B cell (primary cell): ENCODE results near the gene FAHD1. TPM values are rescaled to one million over a fixed set of nuclear protein-coding genes. Genes with fewer than 3 reads are reported as not detected.

Source experiments
- ATAC-seq: fragments of 200-7000 bp; cut with Tn5 transposase; one replicate; pipeline ENCODE4 v1.10.0; 2021; ENCODE audit warnings: low read depth, mild to moderate bottlenecking, moderate number of reproducible peaks, moderate library complexity
- CTCF ChIA-PET: fragments of 350-600 bp; sonication (Branson Sonifier 250); formaldehyde crosslinking; loops from one replicate; lab custom pipeline; 2021; ENCODE audit warnings: antibody characterized with exemption, inconsistent platforms; lab: Charles Lee
- POLR2A ChIA-PET: fragments of 350-600 bp; sonication (Branson Sonifier 250); formaldehyde crosslinking; loops from one replicate; lab custom pipeline; 2021; ENCODE audit warnings: antibody characterized with exemption; lab: Charles Lee
- DNase-seq: peaks from one replicate; pipeline ENCODE4 v3.0.0; 2013
- H2AFZ ChIP-seq: 2 replicates; pipeline ENCODE4 v1.6.1; 2012; ENCODE audit warnings: mild to moderate bottlenecking, low read depth, low read length; ENCODE audit not compliant: insufficient read depth, poor library complexity, severe bottlenecking
- H3K27ac ChIP-seq, 2 donors: 1 replicate in 1 of 2; 2 replicates in 1 of 2; pipeline ENCODE4 v1.5.1; 2012 to 2013; ENCODE audit warnings: low read length in 2 of 2, mild to moderate bottlenecking in 2 of 2, moderate library complexity in 1 of 2
- H3K27me3 ChIP-seq, 4 experiments: fragments of 200-600 bp in 1 of 4; sonication (generic) in 1 of 4; replicated peaks in 1 of 4; 1 replicate in 2 of 4; 2 replicates in 2 of 4; pipeline versions ENCODE4 v1.6.1 to v1.7.0; 2013 to 2016; ENCODE audit warnings: low read length in 3 of 4, mild to moderate bottlenecking in 2 of 4, mixed read lengths in 1 of 4, moderate library complexity in 1 of 4; ENCODE audit not compliant: insufficient read depth in 4 of 4, control insufficient read depth in 3 of 4; ENCODE audit errors: control extremely low read depth in 1 of 4
- H3K36me3 ChIP-seq, 2 experiments: replicated peaks in 1 of 2; 1 replicate in 1 of 2; 2 replicates in 1 of 2; pipeline versions ENCODE4 v1.6.1 to v1.7.1; 2013; ENCODE audit warnings: low read length in 1 of 2; ENCODE audit not compliant: insufficient read depth in 2 of 2, control insufficient read depth in 1 of 2; ENCODE audit errors: control extremely low read depth in 1 of 2, extremely low read depth in 1 of 2
- H3K4me1 ChIP-seq, 2 donors: fragments of 200-600 bp in 1 of 2; sonication (generic) in 1 of 2; 1 replicate in 1 of 2; 2 replicates in 1 of 2; pipeline versions ENCODE4 v1.5.1 to v1.6.1; 2013 to 2017; ENCODE audit warnings: low read length in 2 of 2; ENCODE audit not compliant: control insufficient read depth in 2 of 2, insufficient read depth in 2 of 2
- H3K4me2 ChIP-seq: replicated peaks from 2 replicates; pipeline ENCODE3; 2012; ENCODE audit warnings: mild to moderate bottlenecking, low read depth, low read length; ENCODE audit not compliant: poor library complexity, severe bottlenecking
- H3K4me3 ChIP-seq, 5 experiments: fragments of 200-600 bp in 1 of 5; sonication (generic) in 1 of 5; 1 replicate in 3 of 5; 2 replicates in 2 of 5; pipeline versions ENCODE4 v1.5.1 to v1.7.0; 2011 to 2016; ENCODE audit warnings: low read length in 4 of 5, mild to moderate bottlenecking in 4 of 5, low read depth in 2 of 5, control low read depth in 1 of 5, moderate library complexity in 1 of 5; ENCODE audit not compliant: insufficient read depth in 1 of 5; ENCODE audit errors: control extremely low read depth in 1 of 5, extremely low read depth in 1 of 5
- H3K79me2 ChIP-seq: fragments of 200-600 bp; sonication (generic); one replicate; pipeline ENCODE4 v1.6.0; 2016; ENCODE audit warnings: low read length; ENCODE audit not compliant: control insufficient read depth, insufficient read depth
- H3K9ac ChIP-seq: fragments of 200-600 bp; sonication (generic); 2 replicates; pipeline ENCODE4 v1.6.1; 2017; ENCODE audit warnings: mild to moderate bottlenecking, low read length, moderate library complexity
- H3K9me3 ChIP-seq, 3 donors: one replicate each; pipeline versions ENCODE4 v1.6.1 to v1.7.1; 2013; ENCODE audit warnings: low read length in 2 of 3; ENCODE audit not compliant: control insufficient read depth in 2 of 3, insufficient read depth in 1 of 3; ENCODE audit errors: control extremely low read depth in 1 of 3
- H4K20me1 ChIP-seq: 2 replicates; pipeline ENCODE4 v1.6.0; 2012; ENCODE audit warnings: mild to moderate bottlenecking, low read length; ENCODE audit not compliant: insufficient read depth, control insufficient read depth, poor library complexity, severe bottlenecking
- H3K27ac Mint-ChIP-seq: one replicate; pipeline ENCODE4 v1.8.0; 2021; ENCODE audit warnings: mixed read lengths
- H3K27me3 Mint-ChIP-seq: one replicate; pipeline ENCODE4 v1.8.0; 2021; ENCODE audit warnings: mixed read lengths
- H3K4me1 Mint-ChIP-seq: one replicate; pipeline ENCODE4 v1.8.0; 2021; ENCODE audit warnings: mixed read lengths
- H3K4me3 Mint-ChIP-seq: one replicate; pipeline ENCODE4 v1.8.0; 2021; ENCODE audit warnings: mixed read lengths
- H3K9me3 Mint-ChIP-seq: one replicate; pipeline ENCODE4 v1.8.0; 2022; ENCODE audit warnings: mixed read lengths; ENCODE audit not compliant: insufficient read depth
- CTCF ChIP-seq: fragments of 200-600 bp; IDR thresholded peaks from one replicate; pipeline ENCODE4 v1.8.0; 2022; ENCODE audit warnings: antibody characterized with exemption, mild to moderate bottlenecking
- EZH2 ChIP-seq: IDR thresholded peaks from 2 replicates; pipeline ENCODE4 v1.6.1; 2012; ENCODE audit warnings: borderline replicate concordance, low read depth, mild to moderate bottlenecking, moderate library complexity, low read length; ENCODE audit not compliant: insufficient read depth, poor library complexity, severe bottlenecking
- WGBS: methylation state at CpG from one replicate; pipeline ENCODE4 v1.1.5; 2013; ENCODE audit warnings: missing lambda C conversion rate; ENCODE audit not compliant: insufficient coverage; 5-methylcytosine and 5-hydroxymethylcytosine counted together
- intact Hi-C: fragments of 100-400 bp; cut with micrococcal nuclease; formaldehyde crosslinking; loops from one replicate; pipeline ENCODE4 v1.10.0; 2022
- polyA plus RNA-seq: library from polyadenylated mRNA; depleted of rRNA; stranded (reverse); fragments of >200 nt; gene quantifications from 2 replicates; pipeline ENCODE4 v1.2.3, GENCODE V29; 2012
- total RNA-seq, 2 donors: library from RNA; stranded (reverse); fragments of 120-200 nt in 1 of 2; gene quantifications; 1 replicate in 1 of 2; 2 replicates in 1 of 2; pipeline versions ENCODE4 v1.2.3 to v1.2.4, GENCODE V29; 2013 to 2022

FAHD1 gene
- total and polyA plus RNA-seq, 2 donors (not counting 1 experiment from before 2014, with no cell fraction given), result 11.0 to 14.5 TPM

DNA sequence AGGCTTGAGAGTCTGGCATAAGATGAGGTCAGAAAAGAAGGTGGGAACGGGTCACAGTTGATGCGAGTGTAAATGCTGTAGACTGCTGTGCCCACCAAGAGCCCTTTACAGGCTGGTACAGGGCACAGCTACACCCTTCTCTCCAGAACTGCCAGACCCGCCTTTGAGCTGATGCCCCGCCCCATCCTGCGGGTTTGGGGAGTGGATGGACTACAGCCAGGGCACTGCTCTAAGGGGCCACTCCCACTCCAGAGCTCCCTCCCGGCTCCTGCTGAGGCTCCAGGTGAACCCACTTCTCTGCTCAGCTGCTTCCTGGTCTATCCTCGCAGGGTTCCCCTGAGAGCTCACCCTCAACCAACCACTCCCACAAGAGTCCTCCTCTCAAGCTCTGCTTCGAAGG lies 32.6 kb downstream of the FAHD1 start:
- TF ChIP-seq EZH2 (no peak), CTCF (no peak)
- H3K9ac ChIP-seq, result no peak overlapping the region
- Mint-ChIP-seq H3K9me3 (no peaks in the 10 kb centered on the region), H3K27ac (no peak overlapping the region), H3K4me1 (no peaks in the 10 kb centered on the region), H3K4me3 (no peak overlapping the region), H3K27me3 (peaks cover 44% of the 10 kb centered on the region)
- DNase-seq (no peak), ATAC-seq (no peak)
- H3K79me2 ChIP-seq, result no peaks in the 10 kb centered on the region
- no peak overlapping the region for H3K4me3 ChIP-seq
- no peaks in the 10 kb centered on the region for H3K4me1 ChIP-seq
- CTCF ChIA-PET, result interaction anchor here (1.3 kb wide), 1 partner anchor 9 kb away, joined by 3 read pairs; no protein-coding TSS in a partner anchor
- intact Hi-C loops, result loop anchor here (10.0 kb wide), 1 partner anchor 285 kb away; the partner anchor contains the start of gene RAB26
- no peaks in the 10 kb centered on the region for H4K20me1 ChIP-seq
- POLR2A ChIA-PET, result no interaction called here
- 17% methylated on average over 4 of the region's 8 CpGs for WGBS
- H2AFZ ChIP-seq, result no peak overlapping the region
- no peak overlapping the region for H3K27ac ChIP-seq
- H3K9me3 ChIP-seq, result no peaks in the 10 kb centered on the region
- H3K27me3 ChIP-seq, result peaks cover 0 to 26% (median 9%) of the 10 kb centered on the region in 4 experiments
- H3K4me2 ChIP-seq, result no peak overlapping the region
- H3K36me3 ChIP-seq, result no peaks in the 10 kb centered on the region

GRCh38 chr16:1861730-1862129 lies 34.7 kb downstream of the FAHD1 start:
- no peak for DNase-seq
- H3K4me3 Mint-ChIP-seq, result no peak overlapping the region
- intact Hi-C loops, result loop anchor here (10.0 kb wide), 1 partner anchor 283 kb away; the partner anchor contains the start of gene RAB26

More at GRCh38 chr16:1861730-1862129, 34.7 kb downstream of the FAHD1 start:
- Histone ChIP-seq H2AFZ (no peak overlapping the region), H3K4me1 (no peaks in the 10 kb centered on the region), H4K20me1 (no peaks in the 10 kb centered on the region), H3K4me2 (no peak overlapping the region), H3K9ac (no peak overlapping the region), H3K4me3 (no peak overlapping the region), H3K79me2 (no peaks in the 10 kb centered on the region), H3K27me3 (peaks cover 0 to 26% (median 10%) of the 10 kb centered on the region in 4 experiments), H3K27ac (no peak overlapping the region), H3K9me3 (no peaks in the 10 kb centered on the region), H3K36me3 (no peaks in the 10 kb centered on the region)
- Mint-ChIP-seq H3K9me3 (no peaks in the 10 kb centered on the region), H3K4me1 (no peaks in the 10 kb centered on the region), H3K27ac (no peak overlapping the region), H3K27me3 (peaks cover 52% of the 10 kb centered on the region)
- ATAC-seq, result no peak
- POLR2A ChIA-PET, result no interaction called here
- CTCF ChIA-PET, result interaction anchor here (0.6 to 4.2 kb wide), 6 partner anchors 28 to 1920 kb away, joined by 3 to 14 read pairs (median 3); no protein-coding TSS in a partner anchor
- TF ChIP-seq EZH2 (no peak), CTCF (no peak)
- 67% methylated on average over 1 of the region's 5 CpGs for WGBS
